Activated T-helper 1 cell treated with anti-CD3 and anti-CD28 coated beads, Interleukin-2, amount 50 U/mL, for 16 hours (primary cell): Measurements from ENCODE around the gene ACSL6.
A peak's percentile ranks its signal among the peaks of the same experiment; 100 is the strongest.

Experiments
- DNase-seq, 2 donors: peaks; one replicate each; pipeline ENCODE4 v3.0.0-alpha.2; 2020; ENCODE audit warnings: low read depth in 1 of 2, low spot score in 1 of 2

The ACSL6 gene

GRCh38 chr5:132001647-132002561, 9.6 kb downstream of the ACSL6 start:
- DNase-seq: no peak

GRCh38 chr5:132000677-132001453, 10.6 kb downstream of the ACSL6 start:
- DNase-seq: peak in 1 of 2 donors; percentile 26

- no peak for DNase-seq
These were observed 11.3 kb downstream of the ACSL6 start for GRCh38 chr5:132000241-132000490.

DNA sequence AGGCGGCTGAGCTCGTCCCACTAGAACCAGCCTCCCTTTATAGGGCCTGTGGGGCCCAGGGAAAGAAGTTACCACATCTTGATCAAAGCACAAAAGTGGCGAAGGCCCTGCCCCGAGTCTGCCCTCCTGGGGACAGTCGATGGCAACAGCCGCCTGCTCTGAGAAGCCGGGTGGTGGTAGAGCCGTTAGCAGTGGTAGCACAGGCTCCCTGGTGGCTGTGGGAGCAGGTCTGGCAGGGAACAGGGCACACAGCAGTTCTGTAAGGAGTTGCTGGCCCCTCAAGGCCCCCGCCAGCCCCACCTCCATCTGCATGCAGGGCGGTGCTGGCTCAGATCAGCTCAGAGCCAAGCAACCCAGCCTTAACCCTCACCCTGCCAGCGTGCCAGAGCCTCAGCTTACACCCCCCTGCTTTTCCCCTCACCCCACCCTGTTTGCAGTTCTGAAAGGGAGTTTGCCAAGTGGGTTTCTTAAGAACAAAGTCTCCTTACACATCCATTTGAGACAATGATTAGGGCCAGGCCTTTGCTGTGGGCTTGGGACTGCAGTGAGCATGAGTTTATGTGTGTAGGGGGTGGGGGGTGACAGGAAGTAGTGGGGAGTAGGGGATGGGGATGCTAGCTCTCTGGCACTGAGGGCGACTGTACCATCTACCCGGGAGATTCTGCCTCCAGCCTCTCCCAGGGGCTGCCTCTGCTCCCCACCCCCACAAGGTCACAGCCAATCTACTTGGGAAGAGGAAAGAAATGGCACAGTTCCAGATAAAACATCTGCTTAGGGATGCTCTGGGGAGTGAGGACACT, 11.8 kb downstream of the ACSL6 start:
- DNase-seq: no peak

- DNase-seq: no peak
These were observed 12.4 kb downstream of the ACSL6 start for GRCh38 chr5:131999041-131999440.

- no peak for DNase-seq
These were observed 12.9 kb downstream of the ACSL6 start for GRCh38 chr5:131998431-131999040.

DNA sequence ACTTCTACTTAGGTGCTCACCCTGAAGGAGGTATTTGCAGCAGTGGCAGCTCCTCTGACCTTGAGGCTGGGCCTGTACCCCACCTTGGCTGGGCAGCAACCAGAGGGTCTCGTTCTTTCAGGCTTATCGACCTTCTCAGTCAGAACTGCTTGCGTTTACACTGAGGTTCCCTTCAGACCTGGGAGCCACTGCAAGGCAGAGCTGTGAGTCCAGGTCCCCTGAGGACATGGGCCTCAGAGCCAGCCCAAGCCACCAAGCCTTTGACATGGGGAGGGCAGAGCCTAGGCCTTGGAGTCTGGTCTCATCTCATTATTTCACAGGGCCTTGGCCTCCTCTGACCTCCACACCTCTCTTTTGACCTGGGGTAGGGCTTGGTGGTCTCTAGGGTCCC, 13.7 kb downstream of the ACSL6 start:
- no peak for DNase-seq

DNA sequence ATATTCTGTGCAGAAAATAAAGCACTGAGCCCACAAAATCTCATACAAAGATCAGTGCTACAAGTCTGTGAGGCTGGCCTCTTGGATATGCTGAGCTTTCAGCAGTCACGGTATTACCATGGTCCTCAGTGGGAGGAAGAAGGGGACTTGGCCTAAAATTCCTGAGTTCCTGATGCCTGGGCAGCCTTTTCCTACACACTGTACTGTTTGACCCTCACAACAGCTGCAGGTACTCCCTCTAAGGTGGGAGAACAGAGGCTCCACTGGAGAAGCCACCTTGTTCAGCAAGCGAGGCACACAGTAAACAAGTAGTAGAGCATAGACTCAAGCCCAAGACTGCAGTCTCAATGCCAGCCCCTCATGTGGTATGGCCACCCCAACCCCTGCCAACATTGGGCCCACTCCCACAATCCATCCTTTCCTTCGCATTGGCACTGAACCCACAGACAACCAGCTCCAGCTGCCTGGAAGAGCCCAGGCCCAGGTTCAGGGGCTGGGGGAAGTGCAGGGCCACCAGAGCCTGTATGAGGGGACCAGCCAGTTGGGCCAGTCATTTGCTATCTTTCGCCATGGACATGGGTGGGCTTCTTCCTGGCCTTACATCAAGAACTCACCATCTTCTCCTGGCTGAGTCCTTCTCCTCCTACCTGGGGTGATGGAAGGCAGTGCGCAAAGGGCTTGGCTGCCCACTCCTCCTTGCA, 14.3 kb downstream of the ACSL6 start:
- DNase-seq: no peak

DNA sequence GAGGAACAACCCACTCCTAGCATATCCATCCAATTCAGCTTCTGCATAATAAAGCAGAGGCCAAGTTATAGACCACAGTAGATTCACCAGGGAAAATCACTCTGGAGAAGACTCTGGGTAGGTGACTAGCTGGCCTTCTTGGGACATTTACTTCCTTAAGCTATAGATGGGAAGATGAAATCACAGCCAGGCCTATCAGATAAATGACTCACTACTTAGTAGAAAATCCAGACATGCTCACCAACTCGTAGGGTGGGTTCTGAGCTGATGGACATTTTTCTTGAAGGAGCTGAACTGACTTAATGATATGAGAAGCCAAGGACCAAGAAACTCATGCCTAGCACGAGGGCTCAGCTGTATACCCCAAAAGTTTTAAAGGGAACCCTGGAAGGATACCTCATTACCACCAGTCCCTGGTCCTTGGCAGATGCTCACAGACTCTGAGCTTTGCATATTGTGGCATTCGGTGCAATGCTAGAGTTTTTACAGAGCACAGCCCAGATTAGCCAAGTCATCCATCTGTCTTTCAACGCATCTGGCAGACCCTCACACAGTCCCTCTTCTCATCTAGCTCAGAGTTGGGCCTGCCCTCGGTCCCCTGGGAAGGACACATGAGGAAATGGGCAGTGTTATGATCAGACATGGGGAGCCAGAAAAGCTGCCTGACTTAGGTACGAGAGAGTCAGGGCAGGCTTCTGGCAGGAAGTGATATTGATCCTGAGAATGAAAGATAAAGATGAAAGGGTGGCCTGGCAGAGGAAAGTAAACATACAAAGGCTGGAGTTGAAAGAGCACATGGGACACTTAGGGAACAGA, 15.0 kb downstream of the ACSL6 start:
- DNase-seq: no peak

GRCh38 chr5:131994533-131995226, 16.8 kb downstream of the ACSL6 start:
- DNase-seq: no peak

- DNase-seq: no peak
These were observed 17.4 kb downstream of the ACSL6 start for GRCh38 chr5:131994090-131994489.

- no peak for DNase-seq
These were observed 17.8 kb downstream of the ACSL6 start for GRCh38 chr5:131993676-131994075.

DNA sequence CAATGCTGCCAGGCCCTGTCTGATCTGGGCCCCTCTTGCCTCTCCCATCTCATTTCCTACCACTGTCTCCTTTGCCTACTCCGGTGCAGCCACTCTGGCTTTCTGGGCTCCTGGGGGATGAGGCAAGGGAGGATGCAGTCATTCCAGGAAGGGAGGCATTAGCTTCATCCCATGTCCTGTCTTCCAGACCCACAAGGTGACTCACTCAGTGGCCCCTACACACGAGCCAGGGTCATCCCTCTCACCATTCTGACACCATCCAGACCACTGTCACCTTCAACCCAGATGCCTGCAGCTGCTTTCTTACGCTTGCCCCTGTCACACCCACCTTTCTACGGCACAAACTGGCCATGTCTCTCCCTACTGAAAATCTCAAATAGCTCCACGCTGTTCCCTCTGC, 19.1 kb downstream of the ACSL6 start:
- no peak for DNase-seq

DNA sequence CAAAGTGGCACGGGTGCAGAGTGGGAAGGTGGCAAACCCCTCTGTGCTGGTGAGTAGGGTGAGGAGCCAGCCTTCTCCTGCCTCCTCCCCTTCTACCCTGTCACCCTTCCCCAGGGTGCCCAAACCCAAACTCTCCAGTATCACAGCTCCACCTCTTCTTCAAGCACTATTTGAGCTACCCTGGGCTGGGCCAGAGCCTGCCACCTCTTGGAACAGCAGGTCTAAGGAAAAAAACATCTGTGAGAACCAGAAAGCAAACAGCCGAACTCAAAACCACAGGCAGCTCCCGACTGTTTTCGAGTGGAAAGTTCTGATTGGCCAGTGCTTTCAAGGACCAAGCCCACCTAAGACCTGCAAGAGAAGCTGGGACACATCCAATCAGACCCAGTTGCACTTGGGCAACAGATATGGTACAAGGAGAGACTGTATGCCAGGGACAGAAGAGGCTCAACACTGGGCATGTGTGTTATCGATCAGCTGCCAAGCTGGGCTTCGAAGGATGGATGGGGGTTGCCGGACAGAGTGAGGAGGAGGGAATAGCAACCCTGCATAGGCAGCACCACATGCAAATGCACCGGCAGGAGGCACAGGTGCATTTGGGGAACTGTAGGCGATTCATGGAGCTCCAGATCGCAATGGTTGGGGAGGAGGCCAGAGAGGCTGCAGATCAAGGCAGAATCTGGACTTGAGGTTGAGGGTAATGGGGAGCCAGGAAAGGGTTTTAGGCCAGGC, 19.7 kb downstream of the ACSL6 start:
- DNase-seq: no peak

- no peak for DNase-seq
These were observed 20.7 kb downstream of the ACSL6 start for GRCh38 chr5:131990716-131991115.

GRCh38 chr5:131988601-131989000, 22.9 kb downstream of the ACSL6 start:
- no peak for DNase-seq

DNA sequence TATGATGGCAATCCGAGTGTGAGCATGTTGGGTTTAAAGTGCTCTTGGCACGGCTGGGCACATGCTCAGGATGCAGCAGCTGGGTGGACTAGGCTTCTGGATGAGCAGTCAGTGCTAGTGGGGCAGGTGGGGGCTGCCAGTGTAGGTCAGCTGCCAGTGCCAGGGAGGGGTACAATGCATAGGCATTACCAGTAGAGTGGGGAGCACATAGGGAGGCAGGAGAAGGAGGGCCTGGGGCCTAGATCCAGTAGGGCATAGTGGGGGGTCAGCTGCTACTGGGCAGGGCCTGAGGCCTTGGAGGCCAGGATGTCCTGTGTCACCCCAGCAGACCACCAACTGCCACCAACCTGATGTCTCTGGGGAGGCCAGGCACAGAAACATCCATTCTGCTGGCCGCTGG, 24.2 kb downstream of the ACSL6 start:
- no peak for DNase-seq

GRCh38 chr5:131986161-131986912, 25.1 kb downstream of the ACSL6 start:
- DNase-seq: no peak
